ENCODE results near the gene P2RY11.

P2RY11 gene

GRCh38 chr19:10113964-10114650 lies 2.6 kb downstream of the P2RY11 start:
- no peak for FAIRE-seq

GRCh38 chr19:10114651-10115391 lies 3.3 kb downstream of the P2RY11 start:
- FAIRE-seq = no peak

- no peak for FAIRE-seq
Measured at GRCh38 chr19:10115392-10116084, 4.0 kb downstream of the P2RY11 start.

- FAIRE-seq = no peak
Measured at GRCh38 chr19:10116085-10116865, 4.8 kb downstream of the P2RY11 start.

- FAIRE-seq = no peak
Measured at GRCh38 chr19:10116866-10117616, 5.5 kb downstream of the P2RY11 start.

GRCh38 chr19:10118960-10119359 lies 7.5 kb downstream of the P2RY11 start:
- FAIRE-seq = no peak

- FAIRE-seq = no peak
Measured at GRCh38 chr19:10120538-10121189, 9.2 kb downstream of the P2RY11 start.

- FAIRE-seq = no peak
Measured at GRCh38 chr19:10122045-10122444, 10.6 kb downstream of the P2RY11 start.

GRCh38 chr19:10124429-10124828 lies 12.9 kb downstream of the P2RY11 start:
- no peak for FAIRE-seq

GRCh38 chr19:10126213-10126639 lies 14.7 kb downstream of the P2RY11 start:
- FAIRE-seq = no peak

GRCh38 chr19:10132905-10133304 lies 21.4 kb downstream of the P2RY11 start:
- FAIRE-seq = no peak

GRCh38 chr19:10133596-10133995 lies 22.1 kb downstream of the P2RY11 start:
- FAIRE-seq = no peak

GRCh38 chr19:10134040-10134439 lies 22.5 kb downstream of the P2RY11 start:
- no peak for FAIRE-seq

- no peak for FAIRE-seq
Measured at GRCh38 chr19:10135551-10136334, 24.2 kb downstream of the P2RY11 start.

GRCh38 chr19:10136936-10137335 lies 25.4 kb downstream of the P2RY11 start:
- no peak for FAIRE-seq

- no peak for FAIRE-seq
Measured at GRCh38 chr19:10137751-10138682, 26.5 kb downstream of the P2RY11 start.

GRCh38 chr19:10138879-10139795 lies 27.6 kb downstream of the P2RY11 start:
- no peak for FAIRE-seq

GRCh38 chr19:10139952-10140351 lies 28.5 kb downstream of the P2RY11 start:
- FAIRE-seq = no peak

- FAIRE-seq = no peak
Measured at GRCh38 chr19:10141479-10141878, 30.0 kb downstream of the P2RY11 start.

All from islet of Langerhans (tissue), 1 donor.